GM21360 (cell line): ENCODE data around the gene PRICKLE3.
"Not testable (repeated sequence)": the region's sequence is repeated elsewhere in the genome, so short reads cannot be mapped to it uniquely, and the experiment has no call there.

Source experiments
- ATAC-seq: cut with Tn5 transposase; IDR thresholded peaks from one replicate; pipeline ENCODE4 v1.9.1; 2021; ENCODE audit warnings: mild to moderate bottlenecking, moderate library complexity; ENCODE audit not compliant: unreplicated experiment

Gene PRICKLE3

GRCh38 chrX:49161632-49162031, 24.5 kb downstream of the PRICKLE3 start:
- ATAC-seq = no peak

- no peak for ATAC-seq
These were observed 25.3 kb downstream of the PRICKLE3 start for GRCh38 chrX:49160908-49161307.

- no peak for ATAC-seq
These were observed 29.0 kb downstream of the PRICKLE3 start for GRCh38 chrX:49157194-49157593.

- ATAC-seq = peak; percentile 61
These were observed 30.0 kb downstream of the PRICKLE3 start for GRCh38 chrX:49155900-49156837.

GRCh38 chrX:49155243-49155899, 30.8 kb downstream of the PRICKLE3 start:
- no peak for ATAC-seq

GRCh38 chrX:49153467-49153866, 32.7 kb downstream of the PRICKLE3 start:
- no peak for ATAC-seq

GRCh38 chrX:49149291-49149690, 36.9 kb downstream of the PRICKLE3 start:
- not testable (repeated sequence) for ATAC-seq

- not testable (repeated sequence) for ATAC-seq
These were observed 37.6 kb downstream of the PRICKLE3 start for GRCh38 chrX:49148390-49149100.

GRCh38 chrX:49147936-49148335, 38.2 kb downstream of the PRICKLE3 start:
- no peak for ATAC-seq

GRCh38 chrX:49147282-49147681, 38.9 kb downstream of the PRICKLE3 start:
- ATAC-seq = no peak

- ATAC-seq = not testable (repeated sequence)
These were observed 43.0 kb downstream of the PRICKLE3 start for GRCh38 chrX:49143154-49143553.

- ATAC-seq = not testable (repeated sequence)
These were observed 43.9 kb downstream of the PRICKLE3 start for GRCh38 chrX:49142264-49142663.

GRCh38 chrX:49139713-49140112, 46.5 kb downstream of the PRICKLE3 start:
- ATAC-seq = no peak

GRCh38 chrX:49137492-49137891, 48.7 kb downstream of the PRICKLE3 start:
- no peak for ATAC-seq

- no peak for ATAC-seq
These were observed 52.4 kb downstream of the PRICKLE3 start for GRCh38 chrX:49133759-49134158.

- ATAC-seq = not testable (repeated sequence)
These were observed 53.9 kb downstream of the PRICKLE3 start for GRCh38 chrX:49132275-49132674.

- no peak for ATAC-seq
These were observed 56.7 kb downstream of the PRICKLE3 start for GRCh38 chrX:49129427-49129826.

- not testable (repeated sequence) for ATAC-seq
These were observed 58.4 kb downstream of the PRICKLE3 start for GRCh38 chrX:49127742-49128258.
